Measurements from ENCODE around the gene FAM24B.

The FAM24B gene

GRCh38 chr10:122828716-122829255 is 50.6 kb downstream of the FAM24B start:
- DNase-seq (ENCODE audit: extremely low read depth in 1 of 2, low read depth in 1 of 2) = no peak

DNA sequence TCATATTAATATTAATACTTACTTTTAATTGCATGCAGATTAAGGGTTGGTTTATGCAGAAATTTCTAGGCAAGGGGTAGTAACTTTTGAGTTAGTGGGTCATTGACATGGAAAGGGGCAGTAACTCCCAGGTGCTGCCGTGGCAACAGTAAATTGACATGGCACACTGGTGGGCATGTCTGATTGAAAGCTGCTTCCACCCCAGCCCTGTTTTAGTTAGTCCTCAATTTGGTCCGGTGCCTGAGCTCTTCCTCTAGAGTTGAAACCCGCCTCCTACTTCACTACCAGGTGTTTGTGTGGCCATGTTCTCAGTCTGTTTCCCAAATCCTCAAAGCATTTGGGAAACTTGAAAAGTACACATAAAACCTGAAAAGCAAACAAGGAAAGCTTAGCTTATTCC is 52.1 kb downstream of the FAM24B start:
- DNase-seq (ENCODE audit: extremely low read depth in 1 of 2, low read depth in 1 of 2) = no peak

DNA sequence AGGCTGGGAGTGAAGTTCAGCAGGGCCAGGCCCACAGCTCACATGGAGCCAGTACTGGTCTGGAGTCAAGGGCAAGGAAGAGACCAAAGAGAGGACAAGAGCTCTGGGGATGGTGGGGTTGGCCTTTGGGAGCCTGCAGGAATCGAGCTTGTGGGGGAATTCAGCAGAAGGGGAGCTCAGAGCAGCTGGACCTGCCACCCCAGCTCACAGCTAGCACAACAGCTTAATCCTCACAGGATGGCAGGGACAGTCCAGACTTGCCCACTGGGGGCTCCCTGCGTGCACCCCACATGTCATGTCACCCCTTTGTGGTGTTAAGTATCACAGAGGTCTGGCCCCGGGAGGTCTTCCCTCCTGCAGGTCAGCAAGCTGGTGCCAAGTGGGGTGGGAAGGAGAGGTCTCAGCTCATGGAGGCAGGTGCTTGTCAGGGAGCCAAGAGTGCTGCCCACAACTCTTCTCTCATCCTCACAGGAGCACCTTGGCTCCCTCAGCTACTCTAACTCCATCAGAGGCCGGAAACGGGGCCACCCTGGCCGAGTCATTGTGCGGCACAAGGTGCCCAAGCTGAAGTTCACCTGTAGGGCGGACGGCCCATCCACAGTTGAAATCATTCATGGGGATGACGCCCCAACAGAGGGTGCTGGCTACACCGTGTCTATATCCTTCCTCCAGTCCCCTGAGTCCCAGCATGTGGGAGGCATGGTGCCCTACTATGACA is 56.2 kb downstream of the FAM24B start:
- DNase-seq (ENCODE audit: extremely low read depth in 1 of 2, low read depth in 1 of 2) = no peak

GRCh38 chr10:122821808-122822207 is 57.6 kb downstream of the FAM24B start:
- DNase-seq (ENCODE audit: extremely low read depth in 1 of 2, low read depth in 1 of 2) = no peak

DNA sequence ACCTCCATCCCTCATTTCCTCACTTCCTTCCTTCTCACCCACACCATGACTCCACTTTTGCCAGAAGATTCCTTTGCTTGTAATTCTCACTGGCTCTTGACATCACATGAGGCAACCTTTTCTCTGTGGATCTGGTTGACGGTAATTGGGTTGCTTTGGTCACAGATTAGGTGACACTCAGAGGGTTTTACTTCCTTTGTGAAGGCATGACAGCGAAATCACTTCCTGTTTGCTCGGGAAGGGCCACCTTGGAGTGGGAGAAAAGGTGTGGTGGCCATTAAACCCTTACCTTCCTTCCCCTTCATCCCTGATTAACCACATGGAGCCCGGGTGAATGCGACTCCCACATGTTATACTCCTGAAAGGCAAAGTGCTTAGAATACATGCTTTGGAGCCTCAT is 63.9 kb downstream of the FAM24B start:
- DNase-seq (ENCODE audit: extremely low read depth in 1 of 2, low read depth in 1 of 2) = no peak

- DNase-seq (ENCODE audit: extremely low read depth in 1 of 2, low read depth in 1 of 2) = no peak
Measured at GRCh38 chr10:122814493-122814892, 64.9 kb downstream of the FAM24B start.

DNA sequence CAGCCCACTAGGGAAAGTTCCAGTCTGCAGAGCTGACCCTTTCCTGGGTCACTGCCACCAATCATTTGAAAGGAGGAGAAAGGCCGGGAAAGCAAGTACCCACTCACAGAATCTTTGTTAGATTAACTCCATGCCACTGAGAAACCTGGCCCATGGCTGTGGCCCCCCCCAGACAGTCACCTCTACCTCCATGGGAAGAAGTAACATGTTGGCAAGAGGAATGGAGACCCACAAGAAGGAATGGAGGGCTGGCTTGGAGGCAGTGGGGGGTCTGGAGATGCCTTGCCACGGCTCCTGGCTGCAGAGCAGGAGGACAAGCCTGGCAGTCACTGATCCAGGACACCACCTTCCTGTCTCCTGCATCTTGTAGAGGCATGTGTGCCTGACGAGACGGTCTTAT is 66.6 kb downstream of the FAM24B start:
- no peak for DNase-seq (ENCODE audit: extremely low read depth in 1 of 2, low read depth in 1 of 2)

DNA sequence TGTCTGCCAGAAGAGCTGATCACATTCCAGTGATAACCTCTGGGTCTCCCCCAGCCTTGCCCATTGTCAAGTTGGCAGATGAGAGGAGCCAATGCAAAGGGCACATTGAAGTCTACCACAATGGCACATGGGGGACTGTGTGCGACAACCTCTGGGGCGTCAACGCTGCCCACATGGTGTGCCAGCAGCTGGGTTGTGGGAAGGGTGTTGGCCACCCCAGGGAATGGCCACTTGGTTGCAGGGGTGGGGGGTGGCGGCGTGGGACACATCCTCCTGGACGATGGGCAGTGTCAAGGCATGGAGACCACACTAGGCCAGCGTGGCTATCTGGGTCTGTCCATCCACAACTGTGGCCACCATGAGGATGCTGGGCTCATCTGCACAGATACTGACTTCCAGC is 77.1 kb downstream of the FAM24B start:
- DNase-seq (ENCODE audit: extremely low read depth in 1 of 2, low read depth in 1 of 2) = no peak
